ENCODE measurements around the gene NAXE.
"Not testable (repeated sequence)": the region's sequence is repeated elsewhere in the genome, so short reads cannot be mapped to it uniquely, and the experiment has no call there.

Gene NAXE

GRCh38 chr1:156551869-156552268, 39.7 kb upstream of the NAXE start:
- Histone ChIP-seq H3K9ac (no peak overlapping the region), H3K36me3 (ENCODE audit: control insufficient read depth, insufficient read depth, low read length) (no peaks in the 10 kb centered on the region), H3K4me1 (no peaks in the 10 kb centered on the region), H2AFZ (no peak overlapping the region), H3K27ac (no peak overlapping the region), H3K9me3 (ENCODE audit: control insufficient read depth, low read length) (no peaks in the 10 kb centered on the region), H3K4me3 (ENCODE audit: low read depth, low read length) (no peak overlapping the region), H3K4me2 (ENCODE audit: low read length) (no peak overlapping the region), H3K27me3 (ENCODE audit: control insufficient read depth, insufficient read depth, low read length) (no peaks in the 10 kb centered on the region), H3K79me2 (no peaks in the 10 kb centered on the region)
- TF ChIP-seq, protein P1, sequence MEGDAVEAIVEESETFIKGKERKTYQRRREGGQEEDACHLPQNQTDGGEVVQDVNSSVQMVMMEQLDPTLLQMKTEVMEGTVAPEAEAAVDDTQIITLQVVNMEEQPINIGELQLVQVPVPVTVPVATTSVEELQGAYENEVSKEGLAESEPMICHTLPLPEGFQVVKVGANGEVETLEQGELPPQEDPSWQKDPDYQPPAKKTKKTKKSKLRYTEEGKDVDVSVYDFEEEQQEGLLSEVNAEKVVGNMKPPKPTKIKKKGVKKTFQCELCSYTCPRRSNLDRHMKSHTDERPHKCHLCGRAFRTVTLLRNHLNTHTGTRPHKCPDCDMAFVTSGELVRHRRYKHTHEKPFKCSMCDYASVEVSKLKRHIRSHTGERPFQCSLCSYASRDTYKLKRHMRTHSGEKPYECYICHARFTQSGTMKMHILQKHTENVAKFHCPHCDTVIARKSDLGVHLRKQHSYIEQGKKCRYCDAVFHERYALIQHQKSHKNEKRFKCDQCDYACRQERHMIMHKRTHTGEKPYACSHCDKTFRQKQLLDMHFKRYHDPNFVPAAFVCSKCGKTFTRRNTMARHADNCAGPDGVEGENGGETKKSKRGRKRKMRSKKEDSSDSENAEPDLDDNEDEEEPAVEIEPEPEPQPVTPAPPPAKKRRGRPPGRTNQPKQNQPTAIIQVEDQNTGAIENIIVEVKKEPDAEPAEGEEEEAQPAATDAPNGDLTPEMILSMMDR (IDR thresholded peaks at IDR 0.05): no peak

DNA sequence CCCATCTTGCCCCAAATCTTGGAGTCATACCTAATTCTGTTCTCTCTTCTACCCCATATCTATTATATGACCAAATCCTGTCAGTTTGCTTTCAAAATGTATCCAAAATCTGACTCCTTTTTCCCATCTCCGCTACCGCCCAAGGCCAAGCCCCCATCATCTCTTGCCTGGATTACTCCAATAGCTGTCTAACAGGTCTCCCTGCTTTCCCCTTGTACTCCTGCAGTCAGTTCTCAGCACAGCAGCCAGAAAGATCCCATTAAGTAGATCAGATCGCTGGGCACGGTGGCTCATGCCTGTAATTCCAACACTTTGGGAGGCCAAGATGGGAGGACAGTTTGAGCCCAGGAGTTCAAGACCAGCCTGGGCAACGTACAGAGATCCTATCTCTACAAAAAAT, 39.1 kb upstream of the NAXE start:
- Histone ChIP-seq H3K4me3 (ENCODE audit: low read depth, low read length) (no peak overlapping the region), H3K27ac (no peak overlapping the region), H2AFZ (no peak overlapping the region), H3K9ac (no peak overlapping the region), H3K9me3 (ENCODE audit: control insufficient read depth, low read length) (no peaks in the 10 kb centered on the region), H3K36me3 (ENCODE audit: control insufficient read depth, insufficient read depth, low read length) (no peaks in the 10 kb centered on the region), H3K27me3 (ENCODE audit: control insufficient read depth, insufficient read depth, low read length) (no peaks in the 10 kb centered on the region), H3K4me2 (ENCODE audit: low read length) (no peak overlapping the region), H3K4me1 (no peaks in the 10 kb centered on the region), H3K79me2 (no peaks in the 10 kb centered on the region)
- TF ChIP-seq, protein P1 (IDR thresholded peaks at IDR 0.05): no peak

DNA sequence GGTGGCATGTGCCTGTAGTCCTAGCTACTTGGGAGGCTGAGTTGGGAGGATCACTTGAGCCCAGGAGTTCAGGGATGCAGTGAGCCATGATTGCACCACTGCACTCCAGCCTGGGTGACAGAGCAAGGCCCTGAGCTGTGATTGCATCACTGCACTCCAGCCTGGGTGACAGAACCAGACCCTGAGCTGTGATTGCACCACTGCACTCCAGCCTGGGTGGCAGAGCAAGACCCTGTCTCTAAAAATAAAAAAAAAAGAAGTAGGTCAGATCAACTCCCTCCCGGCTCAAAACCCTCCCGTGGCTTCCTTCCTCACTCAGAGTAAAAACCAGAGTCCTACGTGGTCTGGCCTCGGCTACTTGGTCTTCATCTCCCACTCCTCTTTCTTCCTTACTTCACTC, 38.6 kb upstream of the NAXE start:
- H3K4me2 ChIP-seq (ENCODE audit: low read length); H2AFZ ChIP-seq; H3K79me2 ChIP-seq; H3K9me3 ChIP-seq (ENCODE audit: control insufficient read depth, low read length); H3K4me1 ChIP-seq; H3K27ac ChIP-seq; H3K36me3 ChIP-seq (ENCODE audit: control insufficient read depth, insufficient read depth, low read length); H3K9ac ChIP-seq; H3K4me3 ChIP-seq (ENCODE audit: low read depth, low read length); H3K27me3 ChIP-seq (ENCODE audit: control insufficient read depth, insufficient read depth, low read length): not testable (repeated sequence)

DNA sequence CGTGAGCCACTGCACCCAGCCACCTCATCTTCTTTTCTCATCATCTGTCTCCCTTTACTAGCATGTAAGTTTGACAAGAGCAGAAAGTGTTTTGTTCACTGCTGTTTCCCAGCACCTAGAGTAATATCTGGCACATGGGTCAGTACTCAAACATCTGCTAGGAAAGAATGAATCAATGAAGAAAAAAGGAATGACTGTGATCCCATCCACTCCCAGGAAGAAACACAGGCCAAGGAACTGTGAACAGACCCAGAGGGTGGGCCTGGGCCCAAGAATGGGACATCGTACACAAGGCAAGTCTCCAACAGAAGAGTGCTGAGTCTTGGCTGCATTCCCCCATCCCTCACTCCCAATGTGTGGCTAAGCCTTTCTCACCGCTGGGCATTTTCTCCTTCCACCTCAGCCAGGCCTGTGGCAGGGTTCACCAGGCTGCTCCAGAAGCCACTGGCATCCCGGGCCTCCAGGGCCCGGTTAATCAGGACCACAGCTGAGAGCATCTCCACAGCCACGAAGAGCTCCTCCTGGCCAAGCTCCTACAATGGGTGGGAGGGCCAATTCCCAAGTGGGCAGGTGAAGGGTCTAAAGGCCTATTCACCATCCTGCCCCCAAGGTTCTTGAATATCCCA, 37.6 kb upstream of the NAXE start:
- TF ChIP-seq, protein P1 (IDR thresholded peaks at IDR 0.05): no peak
- Histone ChIP-seq H3K4me3 (ENCODE audit: low read depth, low read length) (no peak overlapping the region), H3K9ac (no peak overlapping the region), H3K27ac (no peak overlapping the region), H3K9me3 (ENCODE audit: control insufficient read depth, low read length) (no peaks in the 10 kb centered on the region), H3K4me2 (ENCODE audit: low read length) (no peak overlapping the region), H3K4me1 (no peaks in the 10 kb centered on the region), H3K36me3 (ENCODE audit: control insufficient read depth, insufficient read depth, low read length) (no peaks in the 10 kb centered on the region), H3K27me3 (ENCODE audit: control insufficient read depth, insufficient read depth, low read length) (no peaks in the 10 kb centered on the region), H3K79me2 (no peaks in the 10 kb centered on the region), H2AFZ (no peak overlapping the region)

DNA sequence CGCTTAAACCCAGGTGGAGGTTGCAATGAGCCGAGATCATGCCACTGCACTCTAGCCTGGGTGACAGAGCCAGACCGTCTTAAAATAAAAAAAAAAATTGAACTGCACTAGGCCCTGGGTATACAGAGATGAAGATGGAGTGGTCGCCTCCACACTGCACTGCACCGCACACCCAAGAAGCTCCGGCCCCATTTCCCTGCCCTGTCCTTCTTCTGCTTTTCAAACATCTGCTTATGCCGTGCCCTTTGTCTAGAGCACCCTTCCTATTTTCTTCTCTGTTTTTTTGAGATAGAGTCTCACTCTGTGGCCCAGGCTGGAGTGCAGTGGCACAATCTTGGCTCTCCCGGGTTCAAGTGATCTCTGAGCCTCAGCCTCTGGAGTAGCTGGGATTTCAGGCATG, 36.6 kb upstream of the NAXE start:
- H3K4me2 ChIP-seq (ENCODE audit: low read length): no peak overlapping the region
- TF ChIP-seq, protein P1 (IDR thresholded peaks at IDR 0.05): no peak
- H3K27ac ChIP-seq: no peak overlapping the region
- H3K4me3 ChIP-seq (ENCODE audit: low read depth, low read length): no peak overlapping the region
- H2AFZ ChIP-seq: no peak overlapping the region
- no peaks in the 10 kb centered on the region for H3K36me3 ChIP-seq (ENCODE audit: control insufficient read depth, insufficient read depth, low read length)
- H3K27me3 ChIP-seq (ENCODE audit: control insufficient read depth, insufficient read depth, low read length): no peaks in the 10 kb centered on the region
- no peaks in the 10 kb centered on the region for H3K9me3 ChIP-seq (ENCODE audit: control insufficient read depth, low read length)
- H3K4me1 ChIP-seq: no peaks in the 10 kb centered on the region
- H3K9ac ChIP-seq: no peak overlapping the region
- H3K79me2 ChIP-seq: no peaks in the 10 kb centered on the region
